Vagina (tissue), 2 donors: Measurements from ENCODE around the gene MCF2L.

ENCODE experiments used
- CTCF ChIP-seq, 3 experiments: fragments of 450-650 bp in 2 of 3; fragments of 200-600 bp in 1 of 3; sonication (generic) in 1 of 3; IDR thresholded peaks; one replicate each; pipeline ENCODE4 v1.5.1; 2017 to 2019; ENCODE audit warnings: antibody characterized with exemption in 3 of 3, mild to moderate bottlenecking in 2 of 3, moderate library complexity in 2 of 3
- POLR2A ChIP-seq, 2 donors: fragments of 450-650 bp; IDR thresholded peaks; one replicate each; pipeline ENCODE4 v1.6.1; 2017; ENCODE audit warnings: antibody characterized with exemption in 2 of 2, mild to moderate bottlenecking in 2 of 2, moderate library complexity in 2 of 2

DNA sequence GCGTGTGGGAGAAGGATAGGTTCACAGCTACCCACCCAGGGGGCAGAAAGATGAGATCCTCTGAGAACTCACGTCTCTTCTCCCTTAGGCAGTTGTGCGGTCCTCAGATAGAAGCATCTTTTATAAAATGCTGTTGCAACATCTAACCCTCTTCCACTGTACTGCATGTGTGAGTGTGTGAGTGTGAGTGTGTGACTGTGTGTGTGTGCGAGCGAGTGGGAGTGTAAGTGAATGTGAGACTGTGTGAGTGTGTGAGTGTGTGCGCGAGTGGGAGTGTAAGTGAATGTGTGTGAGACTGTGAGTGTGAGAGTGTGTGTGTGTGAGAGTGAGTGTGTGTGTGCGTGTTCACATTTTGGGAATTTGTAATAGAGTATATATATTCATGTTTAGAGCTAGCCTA, 81.0 kb downstream of the MCF2L start:
- TF ChIP-seq POLR2A (IDR thresholded peaks at IDR 0.05) (no peak), CTCF (IDR thresholded peaks at IDR 0.05) (no peak)
